Sigmoid colon (tissue), 4 donors: ENCODE results near the gene USP15.

Experiments
- POLR2A ChIP-seq, 2 donors: fragments of 450-650 bp; IDR thresholded peaks; one replicate each; pipeline ENCODE4 v1.6.1; 2016; ENCODE audit warnings: antibody characterized with exemption in 2 of 2, mild to moderate bottlenecking in 2 of 2, moderate library complexity in 2 of 2
- POLR2AphosphoS5 ChIP-seq, 4 donors: sonication (generic); formaldehyde crosslinking; IDR thresholded peaks; one replicate each; pipeline ENCODE4 v1.6.1; 2017; ENCODE audit warnings: antibody characterized with exemption in 4 of 4
- TF ChIP-seq, protein P1 (sequence below), 4 experiments: fragments of 450-650 bp in 3 of 4; fragments of 200-600 bp in 1 of 4; IDR thresholded peaks; one replicate each; pipeline ENCODE4 v1.5.1; 2016 to 2019; ENCODE audit warnings: antibody characterized with exemption in 4 of 4, mild to moderate bottlenecking in 3 of 4, moderate library complexity in 2 of 4

DNA sequence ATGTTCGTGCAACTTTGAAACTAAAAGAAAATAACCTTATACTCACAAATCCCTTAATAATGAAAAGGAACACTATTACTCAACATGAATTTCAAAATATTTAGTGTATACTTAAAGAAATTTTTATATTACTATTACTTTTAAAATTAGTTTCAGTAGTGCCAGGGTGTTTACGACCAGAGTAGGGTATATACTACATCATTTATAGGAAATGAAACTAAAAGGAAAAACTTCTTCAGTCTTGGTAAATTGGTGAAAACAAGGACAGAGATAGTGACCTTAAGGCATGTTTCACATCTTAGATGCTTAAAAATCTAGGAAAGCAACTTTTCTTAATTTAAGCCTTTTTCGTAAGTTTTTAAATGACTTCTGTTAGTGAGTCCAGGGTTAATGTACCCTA, 4.5 kb downstream of the USP15 start:
- TF ChIP-seq POLR2AphosphoS5 (IDR thresholded peaks at IDR 0.05) (no peak), POLR2A (IDR thresholded peaks at IDR 0.05) (no peak)
- TF ChIP-seq, protein P1, sequence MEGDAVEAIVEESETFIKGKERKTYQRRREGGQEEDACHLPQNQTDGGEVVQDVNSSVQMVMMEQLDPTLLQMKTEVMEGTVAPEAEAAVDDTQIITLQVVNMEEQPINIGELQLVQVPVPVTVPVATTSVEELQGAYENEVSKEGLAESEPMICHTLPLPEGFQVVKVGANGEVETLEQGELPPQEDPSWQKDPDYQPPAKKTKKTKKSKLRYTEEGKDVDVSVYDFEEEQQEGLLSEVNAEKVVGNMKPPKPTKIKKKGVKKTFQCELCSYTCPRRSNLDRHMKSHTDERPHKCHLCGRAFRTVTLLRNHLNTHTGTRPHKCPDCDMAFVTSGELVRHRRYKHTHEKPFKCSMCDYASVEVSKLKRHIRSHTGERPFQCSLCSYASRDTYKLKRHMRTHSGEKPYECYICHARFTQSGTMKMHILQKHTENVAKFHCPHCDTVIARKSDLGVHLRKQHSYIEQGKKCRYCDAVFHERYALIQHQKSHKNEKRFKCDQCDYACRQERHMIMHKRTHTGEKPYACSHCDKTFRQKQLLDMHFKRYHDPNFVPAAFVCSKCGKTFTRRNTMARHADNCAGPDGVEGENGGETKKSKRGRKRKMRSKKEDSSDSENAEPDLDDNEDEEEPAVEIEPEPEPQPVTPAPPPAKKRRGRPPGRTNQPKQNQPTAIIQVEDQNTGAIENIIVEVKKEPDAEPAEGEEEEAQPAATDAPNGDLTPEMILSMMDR (IDR thresholded peaks at IDR 0.05), result no peak
